Mesendoderm (in vitro differentiated cells): ENCODE measurements around the gene TMEM183A.

Experiments
- DNase-seq: peaks from one replicate; pipeline ENCODE4 v3.0.0; 2013
- H2AK5ac ChIP-seq: 2 replicates; pipeline ENCODE4 v1.6.1; 2013; ENCODE audit warnings: low read length, inconsistent platforms
- H2BK120ac ChIP-seq: 2 replicates; pipeline ENCODE4 v1.6.1; 2013; ENCODE audit warnings: low read depth, mild to moderate bottlenecking, low read length, moderate library complexity, mixed read lengths
- H2BK15ac ChIP-seq: replicated peaks from 2 replicates; pipeline ENCODE4 v1.6.1; 2013; ENCODE audit warnings: low read depth, mild to moderate bottlenecking, moderate library complexity
- H2BK5ac ChIP-seq: 2 replicates; pipeline ENCODE4 v1.6.1; 2013; ENCODE audit warnings: low read length, inconsistent platforms
- H3K18ac ChIP-seq: 2 replicates; pipeline ENCODE4 v1.6.1; 2013; ENCODE audit warnings: mild to moderate bottlenecking, low read length, mixed read lengths
- H3K23ac ChIP-seq: one replicate; pipeline ENCODE4 v1.6.1; 2013; ENCODE audit warnings: low read length
- H3K27ac ChIP-seq: 2 replicates; pipeline ENCODE4 v1.5.1; 2013; ENCODE audit warnings: low read depth, mild to moderate bottlenecking, inconsistent platforms, low read length, moderate library complexity
- H3K27me3 ChIP-seq: 2 replicates; pipeline ENCODE4 v1.6.1; 2013; ENCODE audit warnings: low read length, control low read depth, mild to moderate bottlenecking, inconsistent platforms; ENCODE audit not compliant: insufficient read depth, poor library complexity
- H3K36me3 ChIP-seq: 2 replicates; pipeline ENCODE4 v1.6.1; 2013; ENCODE audit warnings: low read length, inconsistent platforms; ENCODE audit not compliant: control insufficient read depth, insufficient read depth
- H3K4ac ChIP-seq: one replicate; pipeline ENCODE4 v1.6.1; 2013; ENCODE audit warnings: low read depth, mild to moderate bottlenecking, low read length, moderate library complexity
- H3K4me1 ChIP-seq: 2 replicates; pipeline ENCODE4 v1.6.1; 2013; ENCODE audit warnings: low read depth, low read length, inconsistent platforms; ENCODE audit not compliant: control insufficient read depth
- H3K4me2 ChIP-seq: 2 replicates; pipeline ENCODE4 v1.6.1; 2013; ENCODE audit warnings: low read length
- H3K4me3 ChIP-seq: 2 replicates; pipeline ENCODE4 v1.5.1; 2013; ENCODE audit warnings: mild to moderate bottlenecking, low read length
- H3K56ac ChIP-seq: one replicate; pipeline ENCODE4 v1.6.1; 2013; ENCODE audit warnings: low read length
- H3K79me1 ChIP-seq: 2 replicates; pipeline ENCODE4 v1.6.1; 2013; ENCODE audit warnings: low read length, inconsistent platforms
- H3K79me2 ChIP-seq: 2 replicates; pipeline ENCODE4 v1.6.1; 2013; ENCODE audit warnings: mild to moderate bottlenecking, low read length; ENCODE audit not compliant: control insufficient read depth, insufficient read depth
- H3K9ac ChIP-seq: 2 replicates; pipeline ENCODE4 v1.6.1; 2013; ENCODE audit warnings: low read length, inconsistent platforms
- H4K5ac ChIP-seq: one replicate; pipeline ENCODE4 v1.6.1; 2013; ENCODE audit warnings: low read length
- H4K8ac ChIP-seq: one replicate; pipeline ENCODE4 v1.6.1; 2013; ENCODE audit warnings: low read depth, mild to moderate bottlenecking, control low read depth, low read length, moderate library complexity
- WGBS: extraction: QIAGEN DNeasy Blood & Tissue Kit; methylation state at CpG from one replicate; pipeline ENCODE4 v1.1.7; 2013; ENCODE audit warnings: low lambda C conversion rate, missing lambda C conversion rate; ENCODE audit not compliant: insufficient coverage; ENCODE audit errors: extremely low coverage; 5-methylcytosine and 5-hydroxymethylcytosine counted together

TMEM183A gene

DNA sequence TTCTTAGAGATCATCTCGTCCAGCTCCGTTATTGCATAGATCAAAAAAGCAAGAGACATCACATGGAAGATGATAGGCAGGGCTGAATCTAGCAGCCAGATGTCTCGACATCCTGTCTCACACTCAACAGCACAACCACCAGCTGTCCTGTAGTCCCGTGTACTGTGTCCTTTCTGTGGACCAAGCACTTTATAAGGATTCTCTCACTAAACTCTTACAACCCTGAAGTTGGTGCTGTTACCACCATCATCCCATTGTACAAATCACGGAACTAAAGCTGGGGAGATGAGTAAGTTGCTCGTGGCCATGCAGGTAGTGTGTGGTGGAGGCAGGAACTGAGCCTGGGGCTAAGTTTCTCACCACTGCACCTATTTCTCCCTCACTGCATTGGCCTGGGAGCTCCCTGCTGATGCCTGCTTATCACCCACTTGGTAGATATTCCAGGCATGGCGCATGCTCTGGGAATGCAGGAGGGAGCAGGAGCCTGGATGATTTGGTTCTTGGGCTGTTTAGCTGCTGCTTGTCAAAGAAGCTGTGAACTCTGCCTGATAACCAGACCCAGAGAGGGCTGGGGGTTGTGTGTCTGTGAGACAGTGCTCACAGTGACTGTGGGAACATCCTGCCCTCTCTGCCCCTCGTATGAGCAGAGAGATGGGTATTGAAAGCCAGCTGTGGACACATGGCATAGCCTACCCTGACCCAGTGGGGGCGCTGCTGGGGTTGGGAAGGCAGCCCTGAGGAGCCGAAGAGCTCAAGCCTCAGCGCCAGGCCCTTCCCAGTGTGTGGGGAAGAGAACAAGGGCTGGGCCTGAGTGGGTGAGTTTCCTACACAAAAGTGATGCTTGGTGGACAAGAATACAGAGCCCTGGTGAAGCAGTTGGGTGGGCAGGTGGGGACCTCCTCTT, 32.7 kb downstream of the TMEM183A start:
- Histone ChIP-seq H3K79me1 (no peaks in the 10 kb centered on the region), H3K4me3 (no peak overlapping the region), H3K23ac (no peak overlapping the region), H3K56ac (no peak overlapping the region), H3K9ac (no peak overlapping the region), H3K18ac (no peak overlapping the region), H2AK5ac (no peak overlapping the region), H3K27me3 (no peaks in the 10 kb centered on the region), H3K4ac (no peak overlapping the region), H2BK5ac (no peak overlapping the region), H3K79me2 (no peaks in the 10 kb centered on the region), H3K4me2 (no peak overlapping the region), H2BK120ac (no peak overlapping the region), H3K4me1 (peaks cover 6% of the 10 kb centered on the region), H3K36me3 (no peaks in the 10 kb centered on the region), H4K8ac (no peak overlapping the region), H3K27ac (peak overlapping the region; percentile 2), H2BK15ac (no peak overlapping the region), H4K5ac (no peak overlapping the region)
- DNase-seq, result peak; percentile 93
- WGBS, result no CpG with 5 or more reads among the region's 11 CpGs

DNA sequence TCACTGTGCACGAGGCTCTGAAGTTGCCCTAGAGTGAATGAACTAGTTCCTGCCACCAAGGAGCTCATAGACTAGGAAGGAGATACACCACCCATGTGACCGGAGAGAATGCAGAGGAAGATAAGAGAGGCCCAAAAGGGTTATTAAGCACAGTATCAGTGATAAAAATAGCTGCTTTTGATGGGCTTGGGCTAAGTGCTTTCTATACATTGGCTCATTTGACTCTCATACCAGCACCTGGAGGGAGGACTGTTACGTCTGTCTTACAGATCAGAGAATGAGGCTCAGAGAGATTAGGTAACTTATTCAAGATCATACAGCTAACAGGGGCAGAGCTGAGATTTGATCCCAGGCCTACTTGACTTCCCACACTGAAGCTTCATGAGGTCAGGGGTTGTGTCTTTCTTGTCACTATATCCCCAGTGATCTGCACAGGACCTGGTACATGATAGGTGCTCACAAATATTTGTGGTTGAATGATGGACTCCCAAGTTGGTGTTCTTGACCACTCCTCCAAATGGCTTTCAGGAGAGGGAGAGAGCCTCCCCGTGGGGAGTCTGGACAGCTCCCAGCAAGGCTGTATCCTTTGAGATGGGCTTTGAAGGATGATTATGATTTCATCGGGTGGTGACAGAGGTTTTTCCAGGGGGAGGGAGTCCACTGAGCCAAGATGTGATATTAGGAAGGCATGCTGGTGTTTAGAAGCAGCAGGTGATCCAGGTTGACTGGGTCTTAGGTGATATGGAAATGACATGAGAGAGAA, 33.5 kb downstream of the TMEM183A start:
- no peak overlapping the region for H4K5ac ChIP-seq
- no peak overlapping the region for H4K8ac ChIP-seq
- H3K27me3 ChIP-seq, result no peaks in the 10 kb centered on the region
- peaks cover 6% of the 10 kb centered on the region for H3K4me1 ChIP-seq
- DNase-seq, result peak; percentile 77
- H3K36me3 ChIP-seq, result no peaks in the 10 kb centered on the region
- H3K27ac ChIP-seq, result peak overlapping the region; percentile 2
- no peak overlapping the region for H3K4me2 ChIP-seq
- H3K79me2 ChIP-seq, result no peaks in the 10 kb centered on the region
- no peak overlapping the region for H3K4ac ChIP-seq
- no peak overlapping the region for H3K23ac ChIP-seq
- H3K4me3 ChIP-seq, result no peak overlapping the region
- H3K18ac ChIP-seq, result no peak overlapping the region
- H3K56ac ChIP-seq, result no peak overlapping the region
- no CpG with 5 or more reads among the region's 5 CpGs for WGBS
- H2AK5ac ChIP-seq, result no peak overlapping the region
- H2BK5ac ChIP-seq, result peak overlapping the region; percentile 10
- no peak overlapping the region for H2BK15ac ChIP-seq
- no peaks in the 10 kb centered on the region for H3K79me1 ChIP-seq
- H2BK120ac ChIP-seq, result no peak overlapping the region
- no peak overlapping the region for H3K9ac ChIP-seq

DNA sequence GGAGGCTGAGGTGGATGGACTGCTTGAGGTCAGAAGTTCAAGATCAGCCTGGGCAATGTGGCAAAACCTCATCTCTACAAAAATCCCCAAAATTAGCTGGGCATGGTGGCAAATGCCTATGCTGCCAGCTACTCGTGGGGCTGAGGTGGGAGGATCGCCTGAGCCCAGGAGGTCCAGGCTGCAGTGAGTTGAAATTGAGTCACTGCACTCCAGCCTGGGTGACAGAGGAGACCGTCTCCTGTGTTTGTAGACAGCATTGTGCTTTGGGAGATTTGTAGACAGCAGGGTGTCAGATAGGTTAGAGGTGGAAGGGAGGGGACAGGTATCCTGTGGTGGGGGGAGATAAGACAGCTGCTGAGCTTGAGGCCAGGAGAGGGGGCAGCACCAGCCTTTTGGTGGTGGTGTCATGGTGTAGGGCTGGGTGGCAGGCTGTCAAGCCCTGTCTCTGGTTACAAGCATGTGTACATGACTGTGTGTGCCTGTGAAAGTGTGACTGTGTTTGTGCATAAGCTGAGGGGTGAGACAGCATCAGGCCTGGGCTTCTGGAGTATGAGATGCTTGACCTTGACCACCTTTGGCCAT, 34.3 kb downstream of the TMEM183A start:
- H2AK5ac ChIP-seq, result no peak overlapping the region

DNA sequence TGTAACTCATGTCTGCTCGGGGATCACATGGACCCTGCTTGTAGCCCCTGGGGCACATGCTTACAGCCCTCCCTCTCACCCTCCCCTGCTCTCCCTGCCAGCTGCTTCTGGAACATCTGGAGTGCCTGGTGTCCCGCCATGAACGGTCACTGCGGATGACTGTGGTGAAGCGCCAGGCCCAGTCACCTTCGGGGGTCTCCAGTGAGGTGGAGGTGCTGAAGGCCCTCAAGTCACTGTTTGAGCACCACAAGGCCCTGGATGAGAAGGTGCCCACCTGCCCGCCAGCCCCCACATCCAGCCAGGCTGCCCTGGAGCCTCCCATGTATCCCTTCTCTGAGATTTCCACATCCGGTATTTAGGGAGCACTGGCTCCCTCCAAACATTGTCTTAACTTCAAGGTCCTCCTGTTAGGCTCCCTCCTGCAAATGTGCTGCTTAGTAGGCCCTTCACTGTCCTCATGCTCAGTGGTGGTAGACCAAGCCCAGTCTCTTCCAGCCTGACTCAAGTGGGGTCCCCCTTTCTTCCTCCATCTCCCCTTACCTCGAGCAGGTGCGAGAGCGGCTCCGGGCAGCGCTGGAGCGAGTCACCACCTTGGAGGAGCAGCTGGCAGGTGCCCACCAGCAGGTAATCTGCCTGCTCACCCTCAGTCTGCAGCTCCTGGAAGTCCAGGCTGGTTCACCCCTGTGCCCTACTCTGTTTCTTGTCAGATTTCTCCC, 36.8 kb downstream of the TMEM183A start:
- Histone ChIP-seq H3K4me1 (peaks cover 6% of the 10 kb centered on the region), H2BK15ac (no peak overlapping the region), H3K36me3 (no peaks in the 10 kb centered on the region), H3K4me3 (no peak overlapping the region), H3K27me3 (no peaks in the 10 kb centered on the region), H2AK5ac (no peak overlapping the region), H3K27ac (no peak overlapping the region), H3K79me2 (no peaks in the 10 kb centered on the region), H3K18ac (no peak overlapping the region), H4K8ac (no peak overlapping the region), H4K5ac (no peak overlapping the region), H3K79me1 (no peaks in the 10 kb centered on the region), H2BK5ac (no peak overlapping the region), H2BK120ac (no peak overlapping the region), H3K4me2 (no peak overlapping the region), H3K9ac (no peak overlapping the region), H3K23ac (no peak overlapping the region), H3K4ac (no peak overlapping the region), H3K56ac (no peak overlapping the region)
- no peak for DNase-seq
- no CpG with 5 or more reads among the region's 14 CpGs for WGBS

More for the DNA sequence above, 34.3 kb downstream of the TMEM183A start:
- Histone ChIP-seq H4K8ac (no peak overlapping the region), H3K4me2 (no peak overlapping the region), H3K79me1 (no peaks in the 10 kb centered on the region), H3K36me3 (no peaks in the 10 kb centered on the region), H3K18ac (no peak overlapping the region), H3K4me1 (peaks cover 6% of the 10 kb centered on the region), H3K9ac (no peak overlapping the region), H3K27ac (no peak overlapping the region), H3K23ac (no peak overlapping the region), H3K27me3 (no peaks in the 10 kb centered on the region), H3K56ac (no peak overlapping the region), H2BK15ac (no peak overlapping the region), H3K4ac (no peak overlapping the region), H2BK5ac (no peak overlapping the region), H3K4me3 (no peak overlapping the region), H3K79me2 (no peaks in the 10 kb centered on the region), H4K5ac (no peak overlapping the region), H2BK120ac (no peak overlapping the region)
- no CpG with 5 or more reads among the region's 3 CpGs for WGBS
- peak; percentile 74 for DNase-seq

DNA sequence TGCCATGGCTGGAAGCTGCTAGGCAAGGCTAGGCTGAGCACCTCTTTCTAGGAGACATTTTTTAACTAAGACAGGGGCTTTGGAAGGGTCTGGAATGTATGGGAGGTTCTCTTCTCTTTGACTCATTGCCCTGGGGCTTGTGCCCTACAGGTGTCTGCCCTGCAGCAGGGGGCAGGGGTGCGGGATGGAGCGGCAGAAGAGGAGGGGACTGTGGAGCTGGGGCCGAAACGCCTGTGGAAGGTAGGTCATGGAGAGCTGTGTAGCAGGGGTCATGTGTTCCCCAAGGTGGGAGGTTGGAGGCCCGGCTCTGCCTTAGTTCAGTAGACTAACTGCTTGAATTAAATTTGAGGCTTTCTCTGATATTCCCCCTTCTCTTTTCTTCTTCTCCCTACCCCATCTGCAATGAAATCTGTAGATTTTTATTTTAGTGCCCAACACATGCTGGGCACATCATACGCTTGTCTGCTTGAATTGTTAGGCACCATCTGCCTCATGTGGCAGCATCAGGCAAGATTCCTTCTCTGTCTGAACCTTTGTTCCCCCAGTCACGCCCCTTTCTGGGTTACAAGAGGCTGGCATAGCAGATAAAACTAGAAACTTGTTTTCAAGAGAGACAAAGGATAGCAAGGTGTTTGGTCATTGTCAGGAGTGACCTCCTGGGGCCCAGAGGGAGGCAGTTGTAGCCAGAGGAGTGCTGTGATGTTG, 37.5 kb downstream of the TMEM183A start:
- Histone ChIP-seq H3K4me1 (peaks cover 6% of the 10 kb centered on the region), H2BK120ac (no peak overlapping the region), H3K79me1 (no peaks in the 10 kb centered on the region), H3K56ac (no peak overlapping the region), H3K27me3 (no peaks in the 10 kb centered on the region), H3K79me2 (no peaks in the 10 kb centered on the region), H3K23ac (no peak overlapping the region), H2AK5ac (no peak overlapping the region), H3K4me3 (no peak overlapping the region), H3K18ac (no peak overlapping the region), H3K27ac (no peak overlapping the region), H3K9ac (no peak overlapping the region), H3K4me2 (no peak overlapping the region), H4K5ac (no peak overlapping the region), H4K8ac (no peak overlapping the region), H3K36me3 (no peaks in the 10 kb centered on the region), H3K4ac (no peak overlapping the region), H2BK5ac (no peak overlapping the region), H2BK15ac (no peak overlapping the region)
- peak; percentile 22 for DNase-seq
- no CpG with 5 or more reads among the region's 7 CpGs for WGBS
